ENCODE results near the gene COA6. TPM values are rescaled to one million over a fixed set of nuclear protein-coding genes. Genes with fewer than 3 reads are reported as not detected.
A peak's percentile ranks its signal among the peaks of the same experiment; 100 is the strongest.
"Not testable (repeated sequence)": the region's sequence is repeated elsewhere in the genome, so short reads cannot be mapped to it uniquely, and the experiment has no call there.

The COA6 gene
- total RNA-seq, 1 donor from 2014 or later, result 60.3 TPM

DNA sequence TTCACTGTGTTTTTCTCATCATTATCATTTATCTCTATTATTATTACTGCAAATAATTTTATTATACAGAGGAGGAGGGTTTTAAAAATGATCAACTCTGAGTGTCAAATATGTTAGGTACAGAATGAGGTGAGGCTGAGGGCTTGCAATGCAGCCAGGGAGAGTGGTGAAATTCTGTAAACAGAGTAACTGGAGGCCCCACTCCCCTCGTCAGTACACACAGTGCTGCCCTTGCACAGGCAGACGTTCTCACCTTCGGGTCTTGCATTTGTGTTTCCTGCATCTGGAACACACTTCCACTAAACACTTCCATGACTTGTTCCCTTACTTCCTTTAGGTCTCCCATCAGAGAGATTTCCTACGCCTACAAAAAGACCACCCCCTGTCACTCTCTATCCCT is 24.3 kb upstream of the COA6 start:
- H3K9me3 Mint-ChIP-seq, result no peaks in the 10 kb centered on the region
- peaks cover 28% of the 10 kb centered on the region for H3K27me3 Mint-ChIP-seq (ENCODE audit: low read depth)
- no peak overlapping the region for H3K27ac Mint-ChIP-seq
- H3K4me3 Mint-ChIP-seq (ENCODE audit: low read depth), result no peak overlapping the region
- no peak for DNase-seq (ENCODE audit: low spot score)
- no peaks in the 10 kb centered on the region for H3K36me3 Mint-ChIP-seq (ENCODE audit: low read depth)
- H3K4me1 Mint-ChIP-seq (ENCODE audit: low read depth), result peaks cover 2% of the 10 kb centered on the region
- intact Hi-C loops (cut with micrococcal nuclease), result no loop called here

DNA sequence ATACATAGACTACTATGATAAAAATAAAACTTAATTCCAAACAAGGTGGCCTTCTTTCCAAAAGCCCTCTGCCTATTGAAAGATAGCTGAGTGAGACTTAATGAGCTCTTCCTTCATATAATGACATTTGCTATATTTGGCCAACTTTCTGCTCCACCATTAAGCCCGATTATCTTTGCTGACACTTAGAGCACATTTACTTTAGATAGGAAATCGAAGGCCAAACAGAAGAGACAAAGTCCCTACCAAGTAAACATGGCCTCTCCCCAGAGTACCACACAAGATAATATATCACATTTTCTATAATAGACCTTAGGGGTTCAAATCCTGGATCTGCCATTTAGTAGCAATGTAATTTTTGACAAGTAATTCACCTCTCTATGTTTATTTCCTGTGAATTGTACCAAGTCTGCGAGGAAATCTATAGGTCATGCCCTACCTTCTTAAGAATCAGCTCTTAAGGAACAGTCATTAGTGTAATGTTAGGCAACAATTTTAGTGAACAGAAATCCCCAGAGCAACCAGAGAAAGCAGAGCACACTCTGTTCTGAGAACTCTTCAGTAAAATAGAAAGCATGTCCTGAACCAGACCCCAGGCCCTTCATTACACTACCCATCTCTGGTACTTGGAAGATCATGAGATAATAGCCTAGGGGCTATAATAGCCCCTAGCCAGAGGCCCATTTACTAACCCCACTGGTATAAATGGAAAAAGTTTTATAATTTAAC is 17.3 kb upstream of the COA6 start:
- peaks cover 20% of the 10 kb centered on the region for H3K27me3 Mint-ChIP-seq (ENCODE audit: low read depth)
- H3K36me3 Mint-ChIP-seq (ENCODE audit: low read depth), result peaks cover 11% of the 10 kb centered on the region
- peaks cover 19% of the 10 kb centered on the region for H3K4me1 Mint-ChIP-seq (ENCODE audit: low read depth)
- H3K9me3 Mint-ChIP-seq, result no peaks in the 10 kb centered on the region
- DNase-seq (ENCODE audit: low spot score), result no peak
- peak overlapping the region; percentile 82 for H3K27ac Mint-ChIP-seq
- peak overlapping the region; percentile 90 for H3K4me3 Mint-ChIP-seq (ENCODE audit: low read depth)
- intact Hi-C loops (cut with micrococcal nuclease), result loop anchor here (1.0 kb wide), 1 partner anchor 17 kb away; the partner anchor contains the start of gene COA6

DNA sequence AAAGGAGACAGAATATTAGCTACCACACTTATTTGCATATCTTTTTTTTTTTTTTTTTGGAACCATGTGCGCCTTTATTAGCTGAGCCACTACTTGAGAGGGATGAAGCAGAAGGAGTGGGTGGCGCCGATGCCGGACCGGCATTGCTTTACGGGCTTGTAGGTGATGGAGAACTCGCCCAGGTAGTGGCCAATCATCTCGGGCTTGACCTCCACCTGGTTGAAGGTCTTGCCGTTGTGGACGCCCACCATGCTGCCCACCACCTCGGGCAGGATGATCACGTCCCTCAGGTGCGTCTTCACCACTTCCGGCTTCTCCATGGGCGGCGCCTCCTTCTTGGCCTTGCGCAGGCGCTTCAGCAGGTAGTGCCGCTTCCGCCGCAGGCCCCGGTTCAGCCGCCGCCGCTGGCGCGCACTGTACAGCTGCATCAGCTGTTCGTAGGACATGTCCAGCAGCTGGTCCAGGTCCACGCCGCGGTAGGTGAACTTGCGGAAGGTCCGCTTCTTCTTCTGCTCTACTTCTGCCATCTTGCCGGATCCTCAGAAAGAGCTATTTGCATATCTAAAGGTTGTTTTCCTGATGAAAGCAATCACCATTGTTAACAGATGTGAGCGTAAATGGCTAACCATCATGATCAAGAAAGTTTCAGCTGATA is 16.5 kb upstream of the COA6 start:
- Mint-ChIP-seq H3K4me1 (ENCODE audit: low read depth) (peaks cover 24% of the 10 kb centered on the region), H3K4me3 (ENCODE audit: low read depth) (peak overlapping the region; percentile 90), H3K27ac (peak overlapping the region; percentile 82), H3K36me3 (ENCODE audit: low read depth) (peaks cover 18% of the 10 kb centered on the region), H3K27me3 (ENCODE audit: low read depth) (peaks cover 17% of the 10 kb centered on the region)
- intact Hi-C loops (cut with micrococcal nuclease), result loop anchor here (1.0 kb wide), 1 partner anchor 17 kb away; the partner anchor contains the start of gene COA6
- H3K9me3 Mint-ChIP-seq, result not testable (repeated sequence)
- peak; percentile 67 for DNase-seq (ENCODE audit: low spot score)

DNA sequence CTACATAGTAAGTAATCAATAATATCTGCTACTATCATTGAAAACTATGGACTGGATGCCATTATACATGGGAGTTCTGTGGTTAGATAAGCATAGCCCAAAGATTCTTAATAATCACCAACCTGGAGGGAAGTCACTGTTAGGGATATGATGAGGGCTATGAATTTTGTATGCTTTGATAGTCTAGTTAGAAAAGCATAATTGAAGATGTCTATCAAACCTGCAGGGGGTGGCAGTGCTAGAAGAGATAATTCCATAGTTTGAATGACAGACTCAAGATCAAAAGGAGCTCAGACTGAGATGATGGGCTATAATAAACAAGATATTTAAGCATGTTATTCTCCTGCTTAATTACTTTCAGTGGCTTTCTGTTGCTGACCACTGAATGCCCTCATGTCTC is 15.4 kb upstream of the COA6 start:
- intact Hi-C loops (cut with micrococcal nuclease), result no loop called here
- peak overlapping the region; percentile 71 for H3K27ac Mint-ChIP-seq
- peak overlapping the region; percentile 90 for H3K4me3 Mint-ChIP-seq (ENCODE audit: low read depth)
- peaks cover 24% of the 10 kb centered on the region for H3K4me1 Mint-ChIP-seq (ENCODE audit: low read depth)
- H3K27me3 Mint-ChIP-seq (ENCODE audit: low read depth), result peaks cover 12% of the 10 kb centered on the region
- no peak for DNase-seq (ENCODE audit: low spot score)
- H3K9me3 Mint-ChIP-seq, result no peaks in the 10 kb centered on the region
- H3K36me3 Mint-ChIP-seq (ENCODE audit: low read depth), result peaks cover 18% of the 10 kb centered on the region

DNA sequence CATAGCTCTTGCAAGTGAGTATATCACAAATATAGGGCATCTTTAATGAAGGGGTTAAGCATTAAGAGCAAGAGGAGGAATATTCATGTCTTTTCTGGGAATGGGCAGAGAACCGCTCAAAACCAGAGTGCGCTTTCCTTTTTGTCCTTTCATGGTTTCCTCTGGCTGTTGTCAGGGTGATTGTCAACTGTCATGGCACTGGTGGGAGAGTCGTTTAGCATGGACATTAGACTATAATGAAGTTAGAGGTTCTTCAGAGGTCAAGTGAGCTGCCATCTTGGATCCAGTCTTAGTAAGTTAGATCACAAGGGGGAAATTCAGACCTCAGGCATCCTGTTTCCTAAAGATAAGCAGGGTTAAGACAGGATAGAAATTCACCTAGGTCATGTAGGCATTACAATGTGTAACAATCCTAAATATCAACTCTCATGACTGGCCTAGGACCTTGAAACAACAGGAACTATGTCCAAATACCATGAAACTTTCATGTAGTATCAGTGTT is 12.1 kb upstream of the COA6 start:
- intact Hi-C loops (cut with micrococcal nuclease), result no loop called here
- Mint-ChIP-seq H3K27ac (no peak overlapping the region), H3K4me1 (ENCODE audit: low read depth) (peaks cover 24% of the 10 kb centered on the region), H3K4me3 (ENCODE audit: low read depth) (no peak overlapping the region), H3K9me3 (no peaks in the 10 kb centered on the region), H3K36me3 (ENCODE audit: low read depth) (peaks cover 18% of the 10 kb centered on the region), H3K27me3 (ENCODE audit: low read depth) (peaks cover 2% of the 10 kb centered on the region)
- DNase-seq (ENCODE audit: low spot score), result no peak

DNA sequence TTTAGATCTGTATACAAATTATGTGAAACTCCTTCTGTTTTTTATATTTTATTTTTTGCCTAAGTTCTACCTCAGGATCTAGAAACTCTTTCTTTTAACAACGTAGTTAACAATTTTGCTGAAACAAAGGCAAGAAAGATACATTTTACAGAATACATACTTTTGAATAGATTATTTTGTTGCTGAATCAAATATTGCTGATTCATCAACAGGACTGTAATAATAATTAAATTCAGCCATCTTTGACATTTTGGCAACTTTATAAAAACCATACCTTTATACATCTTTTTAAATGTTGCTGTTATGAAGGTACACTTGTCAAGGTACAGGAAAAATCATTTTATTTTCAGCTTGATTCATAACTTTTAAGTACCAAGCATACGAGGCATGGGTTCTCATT is 10.7 kb upstream of the COA6 start:
- peaks cover 16% of the 10 kb centered on the region for H3K36me3 Mint-ChIP-seq (ENCODE audit: low read depth)
- peaks cover 23% of the 10 kb centered on the region for H3K4me1 Mint-ChIP-seq (ENCODE audit: low read depth)
- DNase-seq (ENCODE audit: low spot score), result no peak
- H3K27me3 Mint-ChIP-seq (ENCODE audit: low read depth), result peaks cover 2% of the 10 kb centered on the region
- no peak overlapping the region for H3K27ac Mint-ChIP-seq
- H3K4me3 Mint-ChIP-seq (ENCODE audit: low read depth), result no peak overlapping the region
- intact Hi-C loops (cut with micrococcal nuclease), result no loop called here
- H3K9me3 Mint-ChIP-seq, result no peaks in the 10 kb centered on the region

DNA sequence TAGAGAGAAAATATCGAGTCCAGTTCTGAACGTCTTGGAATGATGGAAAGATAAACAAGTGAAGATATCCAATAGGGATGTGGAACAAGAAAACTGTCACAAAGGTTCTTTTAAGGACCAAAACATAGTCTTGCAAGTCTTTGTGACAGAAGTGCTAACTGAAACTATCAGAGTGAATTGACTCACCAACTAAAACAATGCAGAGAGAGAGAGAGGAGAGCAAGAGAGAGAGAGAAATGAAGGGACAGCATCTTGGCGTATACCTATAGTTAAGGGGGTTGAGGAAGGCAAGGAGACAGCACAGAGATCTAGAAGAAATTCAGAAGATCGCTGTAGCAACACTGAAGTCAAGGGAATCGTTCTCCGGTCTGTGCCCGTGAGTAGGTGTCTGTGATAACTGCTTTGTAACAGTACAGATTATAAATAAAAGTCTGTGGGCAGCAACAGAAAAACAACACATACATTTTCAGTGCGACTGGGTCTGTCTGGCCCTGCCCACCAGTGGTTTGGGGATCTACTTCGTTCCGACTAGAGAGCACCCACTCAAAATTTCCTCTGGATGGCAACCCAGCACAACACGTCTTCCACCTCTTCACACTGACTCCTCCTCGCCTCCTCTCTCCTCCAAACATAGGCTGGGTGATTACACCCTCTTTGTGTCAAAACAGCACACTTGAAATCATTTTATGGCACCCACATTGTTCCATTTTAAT is 4.8 kb upstream of the COA6 start:
- intact Hi-C loops (cut with micrococcal nuclease), result no loop called here
- H3K27ac Mint-ChIP-seq, result peak overlapping the region; percentile 10
- H3K36me3 Mint-ChIP-seq (ENCODE audit: low read depth), result no peaks in the 10 kb centered on the region
- H3K9me3 Mint-ChIP-seq, result no peaks in the 10 kb centered on the region
- no peak for DNase-seq (ENCODE audit: low spot score)
- no peak overlapping the region for H3K4me3 Mint-ChIP-seq (ENCODE audit: low read depth)
- H3K4me1 Mint-ChIP-seq (ENCODE audit: low read depth), result peaks cover 27% of the 10 kb centered on the region
- H3K27me3 Mint-ChIP-seq (ENCODE audit: low read depth), result no peaks in the 10 kb centered on the region

DNA sequence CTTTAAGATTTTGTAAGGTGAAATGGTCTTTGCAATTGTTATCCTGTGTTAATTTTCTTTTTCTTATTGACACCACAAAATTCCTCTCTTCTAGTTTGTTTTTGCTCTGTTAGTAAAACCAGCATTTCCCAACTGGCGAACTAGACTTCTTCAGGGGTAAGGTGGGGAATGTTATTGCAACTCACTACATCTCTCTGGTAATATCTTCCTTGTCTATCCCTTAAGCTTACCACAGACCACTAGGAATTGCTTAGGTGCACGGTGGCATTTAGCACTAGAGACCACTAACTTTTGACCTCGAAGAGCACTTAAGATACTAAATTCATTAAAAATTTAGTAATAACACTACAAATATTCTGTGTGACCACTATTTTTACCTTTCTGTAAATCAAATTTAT is 4.2 kb upstream of the COA6 start:
- DNase-seq (ENCODE audit: low spot score), result no peak

DNA sequence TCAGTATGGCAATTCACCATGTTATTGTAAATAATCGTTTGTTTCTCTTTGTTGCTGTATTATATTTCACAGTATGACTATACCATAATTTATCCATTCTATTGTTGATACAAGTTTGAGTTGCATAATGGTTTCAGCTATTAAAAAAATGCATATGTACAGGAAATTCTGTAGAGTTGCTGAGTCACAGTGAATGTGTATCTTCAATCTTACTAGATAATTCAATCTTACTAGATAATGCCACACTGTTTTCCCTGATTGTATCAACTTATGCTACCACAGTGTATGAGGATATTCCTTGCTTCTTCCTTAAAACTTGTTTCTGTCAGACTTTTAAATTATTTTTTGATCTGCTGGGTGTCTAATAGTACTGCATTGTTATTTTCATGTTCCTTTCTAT is 3.5 kb upstream of the COA6 start:
- Mint-ChIP-seq H3K9me3 (no peaks in the 10 kb centered on the region), H3K4me3 (ENCODE audit: low read depth) (no peak overlapping the region), H3K27me3 (ENCODE audit: low read depth) (no peaks in the 10 kb centered on the region), H3K4me1 (ENCODE audit: low read depth) (peaks cover 33% of the 10 kb centered on the region), H3K27ac (no peak overlapping the region), H3K36me3 (ENCODE audit: low read depth) (peaks cover 9% of the 10 kb centered on the region)
- no peak for DNase-seq (ENCODE audit: low spot score)
- intact Hi-C loops (cut with micrococcal nuclease), result loop anchor here (10.0 kb wide), 1 partner anchor 235 kb away; no protein-coding TSS in a partner anchor

More for the DNA sequence above, 4.2 kb upstream of the COA6 start:
- intact Hi-C loops (cut with micrococcal nuclease), result no loop called here
- Mint-ChIP-seq H3K9me3 (no peaks in the 10 kb centered on the region), H3K4me3 (ENCODE audit: low read depth) (no peak overlapping the region), H3K27me3 (ENCODE audit: low read depth) (no peaks in the 10 kb centered on the region), H3K36me3 (ENCODE audit: low read depth) (peaks cover 1% of the 10 kb centered on the region), H3K27ac (peak overlapping the region; percentile 10), H3K4me1 (ENCODE audit: low read depth) (peaks cover 27% of the 10 kb centered on the region)

DNA sequence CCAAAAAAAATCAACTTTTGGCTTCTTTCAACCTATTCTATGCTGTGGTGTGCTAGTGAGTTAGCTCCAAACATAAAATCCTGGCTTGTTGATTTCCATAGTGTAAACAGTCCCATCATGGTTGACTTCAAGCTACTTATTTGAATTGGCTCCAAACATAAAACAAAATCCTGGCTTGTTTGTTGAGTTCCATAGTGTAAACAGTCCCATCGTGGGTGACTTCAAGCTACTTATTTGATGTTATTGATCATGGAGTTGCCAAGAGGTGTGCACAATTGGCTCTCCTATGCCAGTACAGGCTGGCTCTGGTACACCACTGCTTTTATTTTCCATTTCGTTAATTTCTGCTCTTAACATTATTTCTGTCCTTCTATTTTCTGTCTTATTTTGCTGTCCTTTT is 1.8 kb upstream of the COA6 start:
- intact Hi-C loops (cut with micrococcal nuclease), result loop anchor here (10.0 kb wide), 1 partner anchor 233 kb away; no protein-coding TSS in a partner anchor
- no peaks in the 10 kb centered on the region for H3K27me3 Mint-ChIP-seq (ENCODE audit: low read depth)
- H3K27ac Mint-ChIP-seq, result no peak overlapping the region
- peaks cover 45% of the 10 kb centered on the region for H3K4me1 Mint-ChIP-seq (ENCODE audit: low read depth)
- no peak overlapping the region for H3K4me3 Mint-ChIP-seq (ENCODE audit: low read depth)
- no peak for DNase-seq (ENCODE audit: low spot score)
- H3K36me3 Mint-ChIP-seq (ENCODE audit: low read depth), result peaks cover 21% of the 10 kb centered on the region
- H3K9me3 Mint-ChIP-seq, result no peaks in the 10 kb centered on the region

DNA sequence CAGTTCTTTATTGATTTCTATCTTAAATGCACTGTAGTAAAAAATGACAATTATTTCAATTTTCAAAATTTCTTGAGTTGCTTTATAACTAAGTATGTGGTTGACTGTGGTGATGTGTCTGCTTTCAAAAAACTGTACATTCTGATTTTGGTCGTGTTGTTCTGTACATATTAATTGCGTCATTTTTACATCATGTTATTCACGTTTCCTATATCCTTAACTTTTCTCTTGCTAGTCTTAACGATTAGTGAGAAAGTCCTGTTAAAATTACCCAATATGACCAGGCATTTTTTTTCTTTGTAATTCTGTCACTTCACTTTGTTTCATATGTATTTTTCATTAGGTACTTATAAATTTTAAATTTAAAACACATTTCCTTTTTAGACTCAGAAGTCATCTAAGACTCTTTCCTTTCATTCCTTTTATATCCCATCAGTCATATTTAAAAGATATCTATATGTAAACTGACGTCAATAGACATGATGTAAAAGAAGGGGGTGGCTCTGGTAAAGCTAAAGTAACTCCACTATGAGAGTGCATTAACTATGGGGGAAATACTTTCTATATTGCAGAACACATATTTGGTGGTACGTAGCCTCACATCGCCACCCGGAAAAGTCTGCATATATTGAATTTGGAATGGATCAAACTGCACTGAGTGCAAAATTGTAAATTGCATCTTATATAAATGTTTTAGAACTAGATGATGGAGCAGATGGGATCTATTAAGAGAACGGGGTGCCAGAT is 1.1 kb upstream of the COA6 start:
- Mint-ChIP-seq H3K9me3 (no peaks in the 10 kb centered on the region), H3K27ac (peak overlapping the region; percentile 99), H3K27me3 (ENCODE audit: low read depth) (no peaks in the 10 kb centered on the region), H3K4me1 (ENCODE audit: low read depth) (peaks cover 49% of the 10 kb centered on the region), H3K4me3 (ENCODE audit: low read depth) (peak overlapping the region; percentile 94), H3K36me3 (ENCODE audit: low read depth) (peaks cover 27% of the 10 kb centered on the region)
- DNase-seq (ENCODE audit: low spot score), result no peak
- intact Hi-C loops (cut with micrococcal nuclease), result loop anchor here (2.0 to 10.0 kb wide), 2 partner anchors 27 to 233 kb away; no protein-coding TSS in a partner anchor

DNA sequence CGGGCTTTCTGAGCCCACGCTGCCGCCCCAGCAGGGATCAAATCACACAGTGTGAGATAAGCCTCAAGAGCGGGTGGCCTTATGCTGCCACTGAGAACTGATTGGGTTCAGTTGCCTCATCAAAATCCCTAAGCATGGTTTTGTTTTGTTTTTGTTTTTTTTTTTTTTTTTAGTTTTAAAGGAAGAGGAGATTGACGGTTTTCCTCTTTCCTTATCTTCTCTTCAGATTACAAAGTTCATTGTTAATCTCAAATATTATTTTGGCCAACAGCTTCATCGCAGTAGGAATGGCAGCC is 651 bp downstream of the COA6 start:
- H3K4me3 Mint-ChIP-seq (ENCODE audit: low read depth), result peak overlapping the region; percentile 94
- H3K4me1 Mint-ChIP-seq (ENCODE audit: low read depth), result peaks cover 42% of the 10 kb centered on the region
- H3K9me3 Mint-ChIP-seq, result no peaks in the 10 kb centered on the region
- intact Hi-C loops (cut with micrococcal nuclease), result loop anchor here (1.0 to 10.0 kb wide), 6 partner anchors 18 to 954 kb away; partner anchors contain the start of genes ARID4B and GGPS1
- H3K36me3 Mint-ChIP-seq (ENCODE audit: low read depth), result peaks cover 44% of the 10 kb centered on the region
- H3K27me3 Mint-ChIP-seq (ENCODE audit: low read depth), result no peaks in the 10 kb centered on the region
- peak overlapping the region; percentile 99 for H3K27ac Mint-ChIP-seq
- no peak for DNase-seq (ENCODE audit: low spot score)
